H1 (cell line): Measurements from ENCODE around the gene RANBP9. TPM values are rescaled to one million over a fixed set of nuclear protein-coding genes. Genes with fewer than 3 reads are reported as not detected.

Experiments
- ATF3 ChIP-seq: IDR thresholded peaks from 2 replicates; pipeline ENCODE4 v1.6.1; 2011; ENCODE audit warnings: low read depth, mild to moderate bottlenecking, low read length; ENCODE audit not compliant: insufficient read depth
- BRCA1 ChIP-seq: IDR thresholded peaks from 2 replicates; pipeline ENCODE4 v1.6.1; 2012; ENCODE audit warnings: low read depth, low read length, improper control_type of control experiment
- CHD1 ChIP-seq: IDR thresholded peaks from 2 replicates; pipeline ENCODE4 v1.6.1; 2012; ENCODE audit warnings: low read depth, low read length, improper control_type of control experiment
- CHD2 ChIP-seq: IDR thresholded peaks from 2 replicates; pipeline ENCODE4 v1.6.1; 2012; ENCODE audit warnings: low read length, improper control_type of control experiment
- CTBP2 ChIP-seq: IDR thresholded peaks from 2 replicates; pipeline ENCODE4 v1.7.0; 2011; ENCODE audit warnings: borderline replicate concordance, mild to moderate bottlenecking, moderate library complexity, mixed read lengths, low read length; ENCODE audit not compliant: insufficient read depth, insufficient read length
- EZH2 ChIP-seq: fragments of 200-600 bp; sonication (generic); IDR thresholded peaks from 2 replicates; pipeline ENCODE4 v1.7.1; 2012; ENCODE audit warnings: low read depth, mild to moderate bottlenecking, moderate library complexity, low read length, inconsistent platforms; ENCODE audit not compliant: severe bottlenecking
- FOSL1 ChIP-seq: IDR thresholded peaks from 2 replicates; pipeline ENCODE4 v1.6.1; 2011; ENCODE audit warnings: mild to moderate bottlenecking, low read depth, low read length, moderate library complexity; ENCODE audit not compliant: insufficient read depth
- GTF2F1 ChIP-seq: IDR thresholded peaks from 2 replicates; pipeline ENCODE4 v1.6.1; 2012; ENCODE audit warnings: low read depth, low read length, improper control_type of control experiment, borderline replicate concordance
- HDAC2 ChIP-seq, 2 experiments: fragments of 300-600 bp in 1 of 2; sonication (generic) in 1 of 2; IDR thresholded peaks; 2 replicates each; pipeline ENCODE4 v1.6.1; 2011 to 2012; ENCODE audit warnings: low read depth in 2 of 2, low read length in 2 of 2, mild to moderate bottlenecking in 2 of 2, moderate library complexity in 2 of 2, borderline replicate concordance in 1 of 2, inconsistent platforms in 1 of 2
- NANOG ChIP-seq: IDR thresholded peaks from 2 replicates; pipeline ENCODE4 v1.6.1; 2011; ENCODE audit warnings: low read length, low read depth, mild to moderate bottlenecking, inconsistent platforms; ENCODE audit not compliant: insufficient read depth, poor library complexity, severe bottlenecking
- PHF8 ChIP-seq: fragments of 200-600 bp; sonication (generic); conservative IDR thresholded peaks from 2 replicates; pipeline ENCODE4 v1.7.1; 2012; ENCODE audit warnings: low read depth, mild to moderate bottlenecking, inconsistent platforms, low read length, moderate library complexity
- POLR2A ChIP-seq, 2 experiments: IDR thresholded peaks; 1 replicate in 1 of 2; 2 replicates in 1 of 2; pipeline ENCODE4 v1.6.1; 2011; ENCODE audit warnings: low read depth in 2 of 2, low read length in 2 of 2, mild to moderate bottlenecking in 2 of 2; ENCODE audit errors: control extremely low read depth in 1 of 2
- POLR2AphosphoS5 ChIP-seq: IDR thresholded peaks from 2 replicates; pipeline ENCODE4 v1.6.1; 2011; ENCODE audit warnings: low read depth, low read length
- RFX5 ChIP-seq: IDR thresholded peaks from 2 replicates; pipeline ENCODE4 v1.6.1; 2011; ENCODE audit warnings: low read depth, low read length, improper control_type of control experiment, borderline replicate concordance
- SP1 ChIP-seq: IDR thresholded peaks from 2 replicates; pipeline ENCODE4 v1.6.1; 2011; ENCODE audit warnings: low read depth, low read length
- SP4 ChIP-seq: IDR thresholded peaks from 2 replicates; pipeline ENCODE4 v1.6.1; 2012; ENCODE audit warnings: low read length, inconsistent platforms
- SUZ12 ChIP-seq: fragments of 200-600 bp; sonication (generic); IDR thresholded peaks from 2 replicates; pipeline ENCODE4 v1.6.1; 2012; ENCODE audit warnings: mild to moderate bottlenecking, inconsistent platforms, low read length, moderate library complexity, mixed read lengths
- TAF1 ChIP-seq: IDR thresholded peaks from 2 replicates; pipeline ENCODE4 v1.6.1; 2011; ENCODE audit warnings: mild to moderate bottlenecking, low read depth, low read length
- TAF7 ChIP-seq: optimal IDR thresholded peaks from 2 replicates; pipeline ENCODE3; 2011; ENCODE audit warnings: low read depth, mild to moderate bottlenecking, inconsistent platforms, low read length, moderate library complexity, borderline replicate concordance
- TEAD4 ChIP-seq: IDR thresholded peaks from 2 replicates; pipeline ENCODE4 v1.6.1; 2012; ENCODE audit warnings: low read depth, low read length, inconsistent platforms, mixed read lengths
- polyA plus RNA-seq, 7 experiments: library from polyadenylated mRNA; depleted of rRNA in 3 of 7; stranded (reverse) in 5 of 7; unstranded in 2 of 7; fragments of >200 nt in 5 of 7; fragments of 200-250 nt in 2 of 7; gene quantifications; 1 replicate in 5 of 7; 2 replicates in 1 of 7; 4 replicates in 1 of 7; pipeline versions ENCODE4 v1.2.1 to v1.2.3, GENCODE V29; 2011 to 2013; ENCODE audit warnings: missing spikeins in 2 of 7, mixed read lengths in 2 of 7
- total RNA-seq: library from RNA; stranded (reverse); fragmentation: NEBNext Ultra II Directional; extraction: Animal tissue kit (Norgen Biotek cat#: 25700); gene quantifications from 2 replicates; pipeline ENCODE4 v1.2.1, GENCODE V29; 2021
- TF ChIP-seq, protein P1 (sequence below): IDR thresholded peaks from 2 replicates; pipeline ENCODE4 v1.6.1; 2012; ENCODE audit warnings: low read length, inconsistent platforms

RANBP9 gene
- total and polyA plus RNA-seq, 2 of the 8 experiments (the other 6 are each of a cell fraction or from before 2014, with no cell fraction given), result 13.0 to 36.7 TPM

DNA sequence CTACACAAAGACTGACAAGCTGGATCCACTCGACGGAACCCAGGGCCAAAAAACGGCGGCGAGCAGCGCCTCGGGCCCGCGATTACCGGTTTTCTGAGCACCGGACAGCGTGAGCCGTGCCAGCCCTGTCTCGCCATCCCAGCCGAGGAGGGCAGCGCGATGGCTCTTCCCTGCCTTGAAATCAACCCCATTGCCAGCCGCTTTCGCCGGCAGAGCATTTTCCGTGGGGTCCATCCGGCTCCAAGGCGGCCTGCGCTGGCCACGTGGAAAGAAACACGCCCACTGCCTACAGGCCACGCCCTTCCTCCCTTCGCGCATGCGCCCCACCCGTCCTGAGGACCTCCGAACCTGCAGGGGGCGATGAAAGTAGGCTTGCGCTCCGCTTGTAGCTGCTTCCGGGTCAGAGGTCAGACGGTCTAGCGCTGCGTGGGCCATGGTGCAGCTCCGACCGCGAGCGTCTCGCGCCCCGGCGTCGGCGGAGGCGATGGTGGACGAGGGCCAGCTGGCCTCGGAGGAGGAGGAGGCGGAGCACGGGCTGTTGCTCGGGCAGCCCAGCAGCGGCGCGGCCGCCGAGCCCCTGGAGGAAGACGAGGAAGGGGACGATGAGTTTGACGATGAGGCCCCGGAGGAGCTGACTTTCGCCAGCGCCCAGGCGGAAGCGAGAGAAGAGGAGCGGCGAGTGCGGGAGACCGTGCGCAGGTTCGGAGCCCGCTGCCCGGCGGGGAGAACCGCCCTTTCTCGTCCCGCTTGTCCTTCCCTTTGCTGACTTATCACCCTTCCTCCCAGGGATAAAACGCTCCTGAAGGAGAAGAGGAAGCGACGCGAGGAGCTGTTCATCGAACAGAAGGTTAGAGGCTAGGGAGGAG lies 96.5 kb downstream of the RANBP9 start, which contains the start of gene NOL7 (continued):
- TF ChIP-seq POLR2AphosphoS5 (peak; percentile 90), TAF1 (peak; percentile 89), PHF8 (peak; percentile 98), CHD2 (peak; percentile 89), EZH2 (no peak), SP4 (peak; percentile 52; the same call in 1 of the 2 replicates), GTF2F1 (no peak), TEAD4 (peak; percentile 29; the same call in 1 of the 2 replicates), SUZ12 (no peak), FOSL1 (no peak), TAF7 (peak; percentile 66), BRCA1 (no peak), CHD1 (no peak), CTBP2 (no peak), NANOG (no peak), ATF3 (0 out of 2 replicates have a peak, but pooled peaks have one; percentile 45), RFX5 (no peak), HDAC2 (IDR thresholded peaks at IDR 0.05; ENCODE audit: borderline replicate concordance in 1 of 2, low read depth in 2 of 2, low read length in 2 of 2) (0 out of 4 replicates have a peak, but pooled peaks have one; percentile 14 to 76), POLR2A (IDR thresholded peaks at IDR 0.05; ENCODE audit: control extremely low read depth in 1 of 2, low read depth in 2 of 2, low read length in 2 of 2) (peak in 1 of 2 experiments; percentile 94; a peak in 2 of 3 replicates), SP1 (peak; percentile 36; the same call in 1 of the 2 replicates)
- TF ChIP-seq, protein P1, sequence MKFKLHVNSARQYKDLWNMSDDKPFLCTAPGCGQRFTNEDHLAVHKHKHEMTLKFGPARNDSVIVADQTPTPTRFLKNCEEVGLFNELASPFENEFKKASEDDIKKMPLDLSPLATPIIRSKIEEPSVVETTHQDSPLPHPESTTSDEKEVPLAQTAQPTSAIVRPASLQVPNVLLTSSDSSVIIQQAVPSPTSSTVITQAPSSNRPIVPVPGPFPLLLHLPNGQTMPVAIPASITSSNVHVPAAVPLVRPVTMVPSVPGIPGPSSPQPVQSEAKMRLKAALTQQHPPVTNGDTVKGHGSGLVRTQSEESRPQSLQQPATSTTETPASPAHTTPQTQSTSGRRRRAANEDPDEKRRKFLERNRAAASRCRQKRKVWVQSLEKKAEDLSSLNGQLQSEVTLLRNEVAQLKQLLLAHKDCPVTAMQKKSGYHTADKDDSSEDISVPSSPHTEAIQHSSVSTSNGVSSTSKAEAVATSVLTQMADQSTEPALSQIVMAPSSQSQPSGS, result 0 out of 2 replicates have a peak, but pooled peaks have one; percentile 36
